NT2/D1 (cell line): ENCODE results near the gene CD44.

Experiments used
- YY1 ChIP-seq: IDR thresholded peaks from 2 replicates; pipeline ENCODE4 v1.6.1; 2011; ENCODE audit not compliant: insufficient read length, insufficient read depth
- ZNF274 ChIP-seq: IDR thresholded peaks from 2 replicates; pipeline ENCODE4 v1.6.1; 2011; ENCODE audit warnings: mild to moderate bottlenecking, low read depth, low read length

DNA sequence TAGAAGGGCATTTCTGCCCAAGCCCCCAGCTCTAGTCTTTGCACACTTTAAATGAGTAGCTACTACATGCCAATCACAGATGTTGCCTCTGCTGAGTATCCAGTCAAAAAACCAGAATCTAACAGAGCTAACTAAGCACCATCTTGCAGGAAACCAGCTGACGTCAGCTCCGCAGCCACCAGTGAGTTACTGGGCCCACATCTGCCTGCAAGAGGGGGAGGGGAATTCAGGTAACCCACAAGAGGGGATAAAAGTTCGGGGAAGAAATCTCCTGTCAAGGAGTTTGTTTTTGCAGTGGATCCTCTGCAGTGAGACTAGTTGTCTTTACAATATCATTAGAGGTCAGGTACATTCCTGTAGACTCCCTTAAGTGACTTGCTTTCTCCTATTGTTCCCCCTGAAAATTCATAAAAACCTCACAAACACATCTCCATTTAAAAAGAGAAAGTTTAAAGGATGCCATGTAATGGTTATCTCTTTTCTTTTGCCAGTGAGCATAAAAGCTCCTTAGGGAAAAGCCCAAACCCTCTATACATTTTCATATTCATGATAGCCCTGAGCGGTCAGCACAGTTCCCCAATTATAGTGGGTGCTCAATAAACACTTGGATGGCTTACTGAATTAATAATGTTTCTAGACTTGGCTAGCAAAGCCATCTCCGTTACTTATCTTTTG lies 9.3 kb downstream of the CD44 start:
- TF ChIP-seq YY1 (no peak), ZNF274 (no peak)
